Large intestine (tissue), 3 donors: ENCODE data around the gene CYB561A3. TPM values are rescaled to one million over a fixed set of nuclear protein-coding genes. Genes with fewer than 3 reads are reported as not detected.

Experiments used
- DNase-seq, 2 donors: peaks; one replicate each; pipeline versions ENCODE4 v3.0.0 to v3.0.0-alpha.2; 2013
- H3K27ac ChIP-seq: one replicate; pipeline ENCODE4 v1.5.1; 2013; ENCODE audit warnings: low read length
- H3K27me3 ChIP-seq: 2 replicates; pipeline ENCODE4 v1.6.1; 2013; ENCODE audit warnings: low read length; ENCODE audit not compliant: control insufficient read depth, insufficient read depth
- H3K36me3 ChIP-seq: 2 replicates; pipeline ENCODE4 v1.6.1; 2013; ENCODE audit warnings: low read length; ENCODE audit not compliant: control insufficient read depth, insufficient read depth
- H3K4me1 ChIP-seq: one replicate; pipeline ENCODE4 v1.6.1; 2013; ENCODE audit warnings: low read length; ENCODE audit not compliant: control insufficient read depth, insufficient read depth
- H3K4me3 ChIP-seq: one replicate; pipeline ENCODE4 v1.5.1; 2013; ENCODE audit warnings: low read length
- H3K9me3 ChIP-seq: one replicate; pipeline ENCODE4 v1.6.1; 2013; ENCODE audit warnings: mild to moderate bottlenecking, low read depth, low read length, moderate library complexity; ENCODE audit not compliant: control insufficient read depth
- WGBS: methylation state at CpG from one replicate; pipeline ENCODE4 v1.1.5; 2013; ENCODE audit warnings: low lambda C conversion rate; ENCODE audit not compliant: insufficient coverage; 5-methylcytosine and 5-hydroxymethylcytosine counted together
- polyA plus RNA-seq: library from polyadenylated mRNA; unstranded; fragments of 120-200 nt; gene quantifications from one replicate; pipeline ENCODE4 v1.2.1, GENCODE V29; 2013

CYB561A3 gene
- polyA plus RNA-seq, 1 donor: 31.1 TPM

DNA sequence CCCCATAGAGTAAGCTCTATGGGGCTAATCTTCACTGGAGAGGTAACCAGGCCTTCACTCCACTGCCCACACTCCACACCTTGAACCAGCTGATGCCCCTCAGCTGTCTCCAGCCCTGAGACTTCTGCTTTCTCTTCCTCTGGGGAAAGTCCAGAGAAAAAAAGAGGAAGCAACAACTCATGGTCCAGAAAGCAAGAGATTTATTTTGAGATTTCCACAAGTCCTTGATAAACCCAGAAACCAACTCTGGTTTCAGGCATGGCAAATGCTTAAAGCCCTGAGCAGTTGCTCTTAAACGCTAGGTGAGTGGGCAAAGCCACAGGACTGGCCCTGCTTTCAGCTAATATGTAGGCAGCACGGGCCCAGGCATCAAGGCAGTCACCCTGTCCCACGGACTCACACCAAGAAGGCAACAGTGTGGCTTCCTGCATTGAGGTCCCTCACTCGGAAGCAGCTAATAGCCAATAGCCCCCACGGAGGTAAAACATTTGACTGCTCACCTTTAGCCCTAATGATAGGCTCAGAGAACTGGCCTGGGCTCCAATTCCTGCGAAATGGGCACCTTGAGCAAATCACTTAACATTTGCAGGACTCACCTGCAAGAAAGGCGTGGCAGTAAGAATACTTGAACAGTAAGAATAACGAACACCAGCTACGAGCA, 4.3 kb downstream of the CYB561A3 start:
- Histone ChIP-seq H3K36me3 (peaks cover 22% of the 10 kb centered on the region), H3K4me1 (peaks cover 31% of the 10 kb centered on the region), H3K27me3 (no peaks in the 10 kb centered on the region), H3K27ac (peak overlapping the region; percentile 26), H3K4me3 (no peak overlapping the region), H3K9me3 (no peaks in the 10 kb centered on the region)
- no CpG with 5 or more reads among the region's 9 CpGs for WGBS
- peak in 1 of 2 donors; percentile 29 for DNase-seq

DNA sequence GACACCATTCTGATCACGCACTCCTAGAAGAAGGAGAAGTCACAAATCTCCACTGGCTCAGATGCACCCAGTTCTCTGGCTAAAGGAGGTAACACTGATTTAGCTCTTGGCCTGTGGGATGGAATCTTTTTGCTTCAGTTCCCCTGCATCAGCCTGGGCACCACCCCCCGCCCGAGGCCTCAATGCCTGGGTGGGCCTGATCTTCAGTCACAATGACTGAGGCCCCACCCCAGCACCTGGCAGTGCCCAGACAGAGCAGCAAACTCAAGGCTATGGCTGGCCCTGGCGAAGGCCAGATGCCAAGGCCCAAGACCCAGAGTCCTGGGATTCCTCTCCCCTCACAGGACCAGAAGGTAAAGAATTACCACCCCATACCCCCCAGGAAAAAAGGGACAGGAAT, 5.0 kb downstream of the CYB561A3 start:
- no peak for DNase-seq
- WGBS: no CpG with 5 or more reads among the region's 4 CpGs
- H3K9me3 ChIP-seq: no peaks in the 10 kb centered on the region
- peaks cover 31% of the 10 kb centered on the region for H3K4me1 ChIP-seq
- peak overlapping the region; percentile 26 for H3K27ac ChIP-seq
- H3K4me3 ChIP-seq: no peak overlapping the region
- no peaks in the 10 kb centered on the region for H3K27me3 ChIP-seq
- H3K36me3 ChIP-seq: peaks cover 28% of the 10 kb centered on the region

DNA sequence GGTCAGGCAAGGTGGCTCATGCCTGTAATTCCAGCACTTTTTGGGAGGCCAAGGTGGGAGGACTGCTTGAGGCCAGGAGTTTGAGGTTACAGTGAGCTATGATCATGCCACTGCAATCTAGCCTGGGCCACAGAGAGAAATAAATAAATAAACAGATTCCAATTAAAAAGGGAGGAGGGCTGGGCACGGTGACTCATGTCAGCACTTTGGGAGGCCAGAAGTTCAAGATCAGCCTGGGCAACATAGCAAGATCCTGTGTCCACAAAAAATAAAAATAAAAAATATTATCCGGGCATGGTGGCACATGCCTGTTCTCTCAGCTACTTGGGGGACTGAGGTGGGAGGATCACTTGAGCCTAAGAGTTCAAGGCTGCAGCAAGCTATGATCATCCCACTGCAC, 7.5 kb downstream of the CYB561A3 start:
- no peaks in the 10 kb centered on the region for H3K9me3 ChIP-seq
- H3K4me3 ChIP-seq: no peak overlapping the region
- DNase-seq: no peak
- H3K27ac ChIP-seq: no peak overlapping the region
- no peaks in the 10 kb centered on the region for H3K27me3 ChIP-seq
- no CpG with 5 or more reads among the region's 2 CpGs for WGBS
- peaks cover 16% of the 10 kb centered on the region for H3K4me1 ChIP-seq
- H3K36me3 ChIP-seq: peaks cover 49% of the 10 kb centered on the region

DNA sequence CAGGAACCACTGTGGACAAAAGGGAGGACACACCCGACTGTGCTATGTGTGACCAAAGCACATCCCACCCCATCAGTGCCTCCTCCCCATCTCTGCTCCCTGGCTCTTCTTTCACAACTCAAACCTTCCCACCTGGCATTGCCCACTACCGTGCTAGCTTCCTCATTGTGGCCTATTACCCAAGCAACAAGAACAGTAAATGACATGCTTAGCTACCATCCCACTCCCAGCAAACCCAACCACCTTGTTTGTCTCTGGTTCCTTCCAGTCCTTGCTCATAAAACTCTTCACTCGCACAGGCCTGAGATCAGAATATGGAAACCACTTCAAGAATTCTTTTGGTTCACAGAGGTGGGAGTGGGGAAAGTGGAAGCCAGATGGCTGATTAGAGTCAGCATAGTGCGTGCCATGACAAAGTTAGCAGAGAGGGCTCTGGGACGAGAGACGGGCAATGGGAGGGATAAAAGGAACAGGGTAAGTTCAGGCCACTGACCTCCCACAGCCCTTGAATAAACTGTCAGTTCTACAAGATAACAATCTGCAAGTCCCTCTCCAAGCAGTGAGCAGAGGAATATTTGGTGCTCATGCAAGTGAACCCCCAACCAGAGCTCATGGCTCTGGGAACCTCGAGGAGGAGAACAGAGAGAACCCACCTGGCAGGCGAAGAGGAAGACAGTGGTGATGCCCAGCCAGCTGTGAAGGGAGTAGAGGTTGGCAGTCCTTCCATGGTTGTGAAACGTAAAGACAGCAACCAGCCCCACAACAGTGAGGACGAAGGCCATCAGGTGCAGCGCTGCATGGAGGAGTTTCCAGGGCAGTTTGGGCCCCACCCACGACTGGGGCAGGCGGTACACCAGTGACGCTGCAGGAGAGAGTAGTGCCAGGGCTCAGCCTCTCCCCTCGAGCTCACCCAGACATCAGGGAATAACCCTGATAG, 8.3 kb downstream of the CYB561A3 start:
- Histone ChIP-seq H3K4me3 (no peak overlapping the region), H3K4me1 (peaks cover 10% of the 10 kb centered on the region), H3K36me3 (peaks cover 57% of the 10 kb centered on the region), H3K9me3 (no peaks in the 10 kb centered on the region), H3K27ac (no peak overlapping the region), H3K27me3 (no peaks in the 10 kb centered on the region)
- DNase-seq: no peak
- 93% methylated on average over 3 of the region's 15 CpGs for WGBS

DNA sequence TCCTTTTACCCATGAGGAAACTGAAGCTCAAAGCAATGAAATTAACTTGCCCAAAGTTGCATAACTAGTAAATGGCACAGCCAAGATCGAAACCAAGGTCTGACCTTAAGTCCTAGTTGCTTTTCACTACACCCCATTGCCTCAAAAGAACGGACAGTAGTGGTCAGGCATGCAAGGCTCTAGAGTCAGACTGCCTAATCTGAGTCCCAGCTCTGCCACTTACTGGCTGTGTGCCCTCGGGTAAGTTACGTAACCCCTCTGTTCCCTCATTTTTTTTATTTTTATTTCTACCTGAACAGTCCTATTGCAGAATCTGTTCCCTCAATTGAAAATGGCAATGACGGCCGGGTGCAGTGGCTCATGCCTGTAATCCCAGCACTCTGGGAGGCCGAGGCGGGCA, 9.6 kb downstream of the CYB561A3 start:
- H3K27me3 ChIP-seq: no peaks in the 10 kb centered on the region
- H3K9me3 ChIP-seq: no peaks in the 10 kb centered on the region
- 75% methylated on average over 4 of the region's 8 CpGs for WGBS
- H3K36me3 ChIP-seq: peaks cover 70% of the 10 kb centered on the region
- H3K4me3 ChIP-seq: no peak overlapping the region
- H3K4me1 ChIP-seq: peaks cover 5% of the 10 kb centered on the region
- no peak overlapping the region for H3K27ac ChIP-seq
- DNase-seq: no peak

DNA sequence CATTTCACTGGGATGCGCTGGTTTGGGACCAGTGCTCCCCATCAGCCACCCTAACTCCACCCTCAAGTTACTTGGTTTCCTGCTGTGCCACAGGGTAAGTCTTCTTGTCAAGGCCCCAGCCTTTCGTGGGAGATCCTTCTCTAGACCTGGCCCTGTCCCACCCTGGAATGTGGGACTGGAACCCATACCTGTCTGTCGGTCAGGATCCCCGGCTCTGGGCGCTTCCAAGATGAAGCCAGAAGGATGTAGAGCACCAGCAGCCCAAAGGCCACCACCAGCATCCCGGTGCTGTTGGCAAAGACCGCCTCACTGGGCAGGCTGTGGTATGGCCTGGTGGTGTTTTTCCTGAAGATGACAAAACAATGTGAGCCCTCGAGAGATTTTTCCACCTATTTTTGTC, 10.9 kb downstream of the CYB561A3 start:
- 100% methylated on average over 1 of the region's 8 CpGs for WGBS
- H3K27ac ChIP-seq: no peak overlapping the region
- peaks cover 15% of the 10 kb centered on the region for H3K4me1 ChIP-seq
- DNase-seq: no peak
- peaks cover 72% of the 10 kb centered on the region for H3K36me3 ChIP-seq
- no peaks in the 10 kb centered on the region for H3K27me3 ChIP-seq
- no peaks in the 10 kb centered on the region for H3K9me3 ChIP-seq
- no peak overlapping the region for H3K4me3 ChIP-seq

DNA sequence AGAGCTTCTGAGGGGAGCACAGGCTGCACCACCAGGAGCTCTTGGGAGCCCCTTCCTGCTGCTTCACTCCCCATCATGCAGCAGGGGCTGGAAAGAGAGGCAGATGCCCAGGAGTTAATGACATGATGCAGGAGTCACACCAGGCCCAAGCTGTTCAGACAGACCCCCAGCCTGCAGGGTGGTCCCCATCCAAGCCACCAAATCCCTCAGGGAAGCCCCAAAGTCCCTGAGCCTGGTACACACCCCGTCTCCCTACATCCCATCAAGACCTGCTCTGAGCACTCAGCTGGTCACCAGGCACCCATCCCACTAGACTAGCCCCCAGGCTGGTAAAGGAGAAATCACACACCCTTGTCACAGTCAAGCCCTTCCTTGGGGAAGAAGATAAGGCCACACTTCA, 11.3 kb downstream of the CYB561A3 start:
- Histone ChIP-seq H3K36me3 (peaks cover 77% of the 10 kb centered on the region), H3K4me3 (no peak overlapping the region), H3K27me3 (no peaks in the 10 kb centered on the region), H3K27ac (no peak overlapping the region), H3K9me3 (no peaks in the 10 kb centered on the region), H3K4me1 (peaks cover 20% of the 10 kb centered on the region)
- DNase-seq: no peak
- no CpG with 5 or more reads among the region's 1 CpG for WGBS

DNA sequence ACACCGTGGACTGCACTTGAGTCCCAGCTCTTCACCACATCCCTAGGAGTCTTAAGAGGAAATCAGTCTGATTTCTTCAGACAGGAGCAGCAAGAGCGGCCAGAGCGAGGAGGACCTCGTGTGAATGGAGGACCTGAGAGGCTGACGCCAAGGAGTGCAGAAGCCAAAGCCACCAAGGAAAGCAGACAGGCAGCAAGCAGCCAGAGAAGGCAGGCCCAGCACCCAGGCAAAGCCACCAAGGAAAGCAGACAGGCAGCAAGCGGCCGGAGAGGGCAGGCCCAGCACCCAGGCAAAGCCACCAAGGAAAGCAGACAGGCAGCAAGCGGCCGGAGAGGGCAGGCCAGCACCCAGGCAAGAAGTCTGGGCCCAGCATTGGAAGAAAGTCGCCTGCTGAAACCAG, 11.8 kb downstream of the CYB561A3 start:
- no CpG with 5 or more reads among the region's 10 CpGs for WGBS

DNA sequence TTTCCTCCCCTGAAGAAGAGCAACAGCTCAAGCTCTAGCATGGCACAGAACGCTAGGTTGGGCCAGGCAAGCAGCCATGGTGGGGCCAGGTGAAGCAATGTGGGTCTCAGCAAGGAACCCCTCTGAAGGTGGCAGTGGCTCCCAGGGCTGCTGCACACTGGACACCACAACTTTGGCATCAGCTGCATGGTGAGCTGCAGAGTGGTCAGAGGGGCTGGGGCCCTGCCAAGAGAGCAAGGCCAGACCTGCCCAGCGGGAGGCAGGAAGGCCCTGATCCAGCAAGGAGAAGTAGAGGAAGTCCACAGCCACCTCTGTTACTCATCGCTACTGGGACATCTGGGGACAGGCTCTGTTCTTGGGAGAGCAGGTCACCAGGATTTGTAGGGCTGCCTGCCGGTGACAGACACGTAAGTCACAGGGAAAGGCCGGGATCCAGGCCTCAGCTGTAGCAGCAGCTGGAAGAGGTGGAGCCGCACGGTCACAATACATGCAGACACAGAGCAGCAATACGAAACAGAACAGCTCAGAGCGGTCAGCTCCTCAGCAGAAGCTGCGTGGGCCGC, 12.4 kb downstream of the CYB561A3 start:
- H3K9me3 ChIP-seq: no peaks in the 10 kb centered on the region
- H3K4me1 ChIP-seq: peaks cover 26% of the 10 kb centered on the region
- no peaks in the 10 kb centered on the region for H3K27me3 ChIP-seq
- H3K36me3 ChIP-seq: peaks cover 84% of the 10 kb centered on the region
- H3K27ac ChIP-seq: no peak overlapping the region
- no peak overlapping the region for H3K4me3 ChIP-seq
- no CpG with 5 or more reads among the region's 12 CpGs for WGBS
- no peak for DNase-seq

More for the DNA sequence above, 11.8 kb downstream of the CYB561A3 start:
- Histone ChIP-seq H3K36me3 (peaks cover 81% of the 10 kb centered on the region), H3K4me1 (peaks cover 24% of the 10 kb centered on the region), H3K9me3 (no peaks in the 10 kb centered on the region), H3K27me3 (no peaks in the 10 kb centered on the region), H3K4me3 (no peak overlapping the region), H3K27ac (no peak overlapping the region)
- DNase-seq: no peak

DNA sequence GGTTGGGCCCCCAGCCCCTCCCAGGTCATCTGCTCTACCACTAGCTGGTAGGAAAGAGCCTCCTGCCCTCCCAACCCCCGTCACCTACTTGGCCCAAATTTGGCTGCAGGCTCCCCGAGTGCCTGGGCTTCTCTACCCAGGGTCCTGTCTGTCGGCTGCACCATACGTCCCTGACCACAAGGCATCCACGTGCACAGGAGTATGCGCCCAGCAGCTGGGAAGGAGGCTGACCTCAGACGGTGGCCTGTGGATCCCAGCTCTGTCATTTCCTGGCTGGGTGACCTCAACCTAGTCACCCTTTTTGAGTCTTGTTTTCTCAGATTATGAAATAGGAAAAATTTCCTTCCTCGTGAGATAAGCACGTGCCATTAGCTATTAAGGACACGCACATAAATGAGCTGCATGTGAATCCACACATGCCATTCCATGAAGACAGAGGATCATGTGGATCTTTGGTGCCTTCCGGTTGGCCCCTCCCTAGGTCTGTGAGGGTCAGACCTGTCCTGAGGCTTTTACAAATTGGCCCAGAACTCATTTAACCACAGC, 13.7 kb downstream of the CYB561A3 start:
- peaks cover 85% of the 10 kb centered on the region for H3K36me3 ChIP-seq
- H3K4me3 ChIP-seq: no peak overlapping the region
- no peaks in the 10 kb centered on the region for H3K9me3 ChIP-seq
- DNase-seq: peak in 1 of 2 donors; percentile 48
- H3K27ac ChIP-seq: no peak overlapping the region
- peaks cover 26% of the 10 kb centered on the region for H3K4me1 ChIP-seq
- H3K27me3 ChIP-seq: no peaks in the 10 kb centered on the region
- 30% methylated on average over 2 of the region's 11 CpGs for WGBS
